SK-N-MC (cell line): ENCODE measurements around the gene DISP2.

Experiments used
- EZH2 ChIP-seq: fragments of 200-600 bp; sonication (generic); IDR thresholded peaks from one replicate; pipeline ENCODE4 v1.6.1; 2017; ENCODE audit warnings: antibody characterized with exemption
- POLR2AphosphoS5 ChIP-seq: IDR thresholded peaks from 2 replicates; pipeline ENCODE4 v1.6.1; 2012; ENCODE audit warnings: mild to moderate bottlenecking, low read depth, low read length, borderline replicate concordance

GRCh38 chr15:40328751-40329150, 29.3 kb upstream of the DISP2 start:
- TF ChIP-seq EZH2, result no peak
- TF ChIP-seq POLR2AphosphoS5, result no peak; the same call in 1 of the 2 replicates
